Prostate gland (tissue), 2 donors: ENCODE results near the gene PRR23A. TPM values are rescaled to one million over a fixed set of nuclear protein-coding genes. Genes with fewer than 3 reads are reported as not detected.

Experiments
- DNase-seq: peaks from one replicate; pipeline ENCODE4 v3.0.0-alpha.2; 2019; ENCODE audit warnings: low spot score
- H3K27ac ChIP-seq, 2 donors: fragments of 200-600 bp; sonication (generic); 2 replicates each; pipeline ENCODE4 v1.5.1; 2017 to 2019
- H3K27me3 ChIP-seq: fragments of 200-600 bp; sonication (generic); replicated peaks from 2 replicates; pipeline ENCODE4 v1.5.1; 2019; ENCODE audit not compliant: insufficient read depth
- H3K36me3 ChIP-seq, 2 donors: fragments of 200-600 bp; sonication (generic); 1 replicate in 1 of 2; 2 replicates in 1 of 2; pipeline versions ENCODE4 v1.5.1 to v1.8.1; 2017 to 2019
- H3K4me1 ChIP-seq: fragments of 200-600 bp; sonication (generic); replicated peaks from 2 replicates; pipeline ENCODE4 v1.5.1; 2019
- H3K4me3 ChIP-seq, 2 donors: fragments of 200-600 bp; sonication (generic); 2 replicates each; pipeline ENCODE4 v1.5.1; 2017 to 2019
- H3K9me3 ChIP-seq: fragments of 200-600 bp; sonication (generic); 2 replicates; pipeline ENCODE4 v1.5.1; 2017
- POLR2A ChIP-seq: fragments of 450-650 bp; IDR thresholded peaks from one replicate; pipeline ENCODE4 v1.6.1; 2016; ENCODE audit warnings: antibody characterized with exemption, mild to moderate bottlenecking
- POLR2AphosphoS5 ChIP-seq: sonication (generic); formaldehyde crosslinking; IDR thresholded peaks from one replicate; pipeline ENCODE4 v1.6.1; 2017; ENCODE audit warnings: antibody characterized with exemption
- WGBS: methylation state at CpG from one replicate; pipeline ENCODE4 v1.1.5; 2018; 5-methylcytosine and 5-hydroxymethylcytosine counted together
- intact Hi-C: fragments of 100-400 bp; cut with DNase I; formaldehyde crosslinking; loops from one replicate; pipeline ENCODE4 v1.14.2; 2022
- total RNA-seq, 2 donors: library from RNA; depleted of rRNA; stranded (reverse); fragments of >200 nt; gene quantifications; one replicate each; pipeline ENCODE4 v1.1.0, GENCODE V29; 2016
- TF ChIP-seq, protein P1 (sequence below), 4 experiments: fragments of 200-600 bp in 2 of 4; fragments of 450-650 bp in 2 of 4; sonication (generic) in 2 of 4; IDR thresholded peaks; 1 replicate in 3 of 4; 2 replicates in 1 of 4; pipeline ENCODE4 v1.5.1; 2016 to 2019; ENCODE audit warnings: antibody characterized with exemption in 4 of 4, mild to moderate bottlenecking in 2 of 4, moderate library complexity in 2 of 4

PRR23A gene
- total RNA-seq, 2 donors from 2014 or later, result 1.1 TPM; not detected in 1

DNA sequence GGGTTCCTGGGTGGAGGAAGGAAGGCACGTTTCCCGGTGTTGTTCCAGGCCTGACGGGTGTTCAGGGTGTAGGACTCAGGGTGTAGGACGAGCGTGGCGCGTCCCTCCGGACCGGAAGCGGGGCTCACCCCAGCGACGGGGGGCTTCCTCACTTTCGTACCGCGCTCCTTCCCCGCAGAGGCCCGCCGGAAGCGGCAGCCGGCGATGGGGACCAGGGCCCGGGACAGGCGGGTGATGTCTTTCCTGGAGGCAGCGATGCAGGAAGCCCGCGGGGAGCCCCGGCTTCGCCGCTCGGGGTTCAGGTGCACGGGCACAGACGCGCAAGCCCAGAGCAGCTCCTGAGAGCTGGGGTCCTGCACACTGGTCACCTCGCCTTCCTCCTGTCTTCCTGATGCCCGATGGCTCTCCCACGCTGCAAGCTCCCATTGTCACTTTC lies 45.6 kb downstream of the PRR23A start:
- no peaks in the 10 kb centered on the region for H3K4me1 ChIP-seq
- H3K9me3 ChIP-seq, result no peaks in the 10 kb centered on the region
- H3K4me3 ChIP-seq, result no peak overlapping the region
- 4% methylated on average over 34 of the region's 36 CpGs for WGBS
- no peaks in the 10 kb centered on the region for H3K36me3 ChIP-seq
- DNase-seq, result no peak
- peaks cover 3% of the 10 kb centered on the region for H3K27me3 ChIP-seq
- no peak overlapping the region for H3K27ac ChIP-seq
- TF ChIP-seq POLR2A (no peak), POLR2AphosphoS5 (no peak)
- TF ChIP-seq, protein P1, sequence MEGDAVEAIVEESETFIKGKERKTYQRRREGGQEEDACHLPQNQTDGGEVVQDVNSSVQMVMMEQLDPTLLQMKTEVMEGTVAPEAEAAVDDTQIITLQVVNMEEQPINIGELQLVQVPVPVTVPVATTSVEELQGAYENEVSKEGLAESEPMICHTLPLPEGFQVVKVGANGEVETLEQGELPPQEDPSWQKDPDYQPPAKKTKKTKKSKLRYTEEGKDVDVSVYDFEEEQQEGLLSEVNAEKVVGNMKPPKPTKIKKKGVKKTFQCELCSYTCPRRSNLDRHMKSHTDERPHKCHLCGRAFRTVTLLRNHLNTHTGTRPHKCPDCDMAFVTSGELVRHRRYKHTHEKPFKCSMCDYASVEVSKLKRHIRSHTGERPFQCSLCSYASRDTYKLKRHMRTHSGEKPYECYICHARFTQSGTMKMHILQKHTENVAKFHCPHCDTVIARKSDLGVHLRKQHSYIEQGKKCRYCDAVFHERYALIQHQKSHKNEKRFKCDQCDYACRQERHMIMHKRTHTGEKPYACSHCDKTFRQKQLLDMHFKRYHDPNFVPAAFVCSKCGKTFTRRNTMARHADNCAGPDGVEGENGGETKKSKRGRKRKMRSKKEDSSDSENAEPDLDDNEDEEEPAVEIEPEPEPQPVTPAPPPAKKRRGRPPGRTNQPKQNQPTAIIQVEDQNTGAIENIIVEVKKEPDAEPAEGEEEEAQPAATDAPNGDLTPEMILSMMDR (IDR thresholded peaks at IDR 0.05), result no peak
- intact Hi-C loops, result no loop called here

Other genes starting within 250 kb of the PRR23A start
- gene PIK3CB, start 171.3 kb downstream of the PRR23A start, total RNA-seq, result 10 to 100 TPM; 27.5 to 28.9 TPM
- gene FOXL2, start 59.1 kb downstream of the PRR23A start, total RNA-seq, result under 1 TPM in 1 of 2 donors, not detected in 1; 0.68 TPM
- gene FOXL2NB, start 59.1 kb downstream of the PRR23A start, total RNA-seq, result under 1 TPM in 1 of 2 donors, not detected in 1; 0.28 TPM
- under 1 TPM in 1 of 2 donors, not detected in 1; 0.80 TPM for gene PRR23B, start 14.7 kb upstream of the PRR23A start, total RNA-seq
- under 1 TPM in 1 of 2 donors, not detected in 1; 0.23 TPM for gene PRR23C, start 38.6 kb upstream of the PRR23A start, total RNA-seq